Measurements from ENCODE around the gene SMIM11. TPM values are rescaled to one million over a fixed set of nuclear protein-coding genes. Genes with fewer than 3 reads are reported as not detected.

The SMIM11 gene
- total RNA-seq, 1 experiment from 2014 or later, result 17.2 TPM

- Mint-ChIP-seq H3K4me1 (ENCODE audit: low read depth, unreplicated experiment) (no peaks in the 10 kb centered on the region), H3K9me3 (ENCODE audit: unreplicated experiment) (no peaks in the 10 kb centered on the region), H3K36me3 (ENCODE audit: insufficient read depth, unreplicated experiment) (no peaks in the 10 kb centered on the region), H3K27ac (ENCODE audit: unreplicated experiment) (no peak overlapping the region), H3K27me3 (ENCODE audit: insufficient read depth, unreplicated experiment) (no peaks in the 10 kb centered on the region), H3K4me3 (ENCODE audit: unreplicated experiment) (no peak overlapping the region)
- DNase-seq, result no peak
- Histone ChIP-seq H3K36me3 (ENCODE audit: control insufficient read depth, insufficient read depth, low read length) (no peaks in the 10 kb centered on the region), H3K9me3 (no peaks in the 10 kb centered on the region), H3K4me3 (ENCODE audit: low read depth, low read length) (no peak overlapping the region), H3K27me3 (replicated peaks; ENCODE audit: control insufficient read depth, insufficient read depth, low read length) (no peaks in the 10 kb centered on the region), H3K4me1 (no peaks in the 10 kb centered on the region)
- ChIA-PET CTCF (no interaction called here), POLR2A (interaction anchor here (0.6 kb wide), 1 partner anchor 13 kb away, joined by 3 read pairs; no protein-coding TSS in a partner anchor)
- intact Hi-C loops (cut with micrococcal nuclease; ENCODE audit: unreplicated experiment), result no loop called here
- BruUV-seq (replicated peaks), result no TSS peak
- TF ChIP-seq CTCF (IDR thresholded peaks at IDR 0.05; ENCODE audit: insufficient read depth in 1 of 2, low read depth in 1 of 2, low read length in 1 of 2, severe bottlenecking in 1 of 2, unreplicated experiment in 1 of 2), result no peak
Measured at GRCh38 chr21:34336245-34336644, 39.1 kb upstream of the SMIM11 start.

- ChIA-PET POLR2A (no interaction called here), CTCF (no interaction called here)
- no peaks in the 10 kb centered on the region for H3K36me3 ChIP-seq (ENCODE audit: control insufficient read depth, insufficient read depth, low read length)
Measured at GRCh38 chr21:34336756-34337391, 38.4 kb upstream of the SMIM11 start.

GRCh38 chr21:34337741-34338140, 37.6 kb upstream of the SMIM11 start:
- H3K27ac Mint-ChIP-seq (ENCODE audit: unreplicated experiment), result no peak overlapping the region
- no TSS peak for BruUV-seq (replicated peaks)
- ChIA-PET CTCF (no interaction called here), POLR2A (no interaction called here)
- no peak overlapping the region for H3K4me3 Mint-ChIP-seq (ENCODE audit: unreplicated experiment)
- TF ChIP-seq CTCF (IDR thresholded peaks at IDR 0.05; ENCODE audit: insufficient read depth in 1 of 2, low read depth in 1 of 2, low read length in 1 of 2, severe bottlenecking in 1 of 2, unreplicated experiment in 1 of 2), result no peak
- no peaks in the 10 kb centered on the region for H3K9me3 ChIP-seq
- no peaks in the 10 kb centered on the region for H3K4me1 Mint-ChIP-seq (ENCODE audit: low read depth, unreplicated experiment)
- DNase-seq, result no peak
- H3K4me3 ChIP-seq (ENCODE audit: low read depth, low read length), result no peak overlapping the region
- no peaks in the 10 kb centered on the region for H3K36me3 Mint-ChIP-seq (ENCODE audit: insufficient read depth, unreplicated experiment)
- H3K9me3 Mint-ChIP-seq (ENCODE audit: unreplicated experiment), result no peaks in the 10 kb centered on the region
- H3K27me3 Mint-ChIP-seq (ENCODE audit: insufficient read depth, unreplicated experiment), result no peaks in the 10 kb centered on the region
- intact Hi-C loops (cut with micrococcal nuclease; ENCODE audit: unreplicated experiment), result no loop called here
- no peaks in the 10 kb centered on the region for H3K27me3 ChIP-seq (replicated peaks; ENCODE audit: control insufficient read depth, insufficient read depth, low read length)
- no peaks in the 10 kb centered on the region for H3K36me3 ChIP-seq (ENCODE audit: control insufficient read depth, insufficient read depth, low read length)
- no peaks in the 10 kb centered on the region for H3K4me1 ChIP-seq

More at GRCh38 chr21:34336756-34337391, 38.4 kb upstream of the SMIM11 start:
- intact Hi-C loops (cut with micrococcal nuclease; ENCODE audit: unreplicated experiment), result no loop called here
- Histone ChIP-seq H3K4me3 (ENCODE audit: low read depth, low read length) (no peak overlapping the region), H3K27me3 (replicated peaks; ENCODE audit: control insufficient read depth, insufficient read depth, low read length) (no peaks in the 10 kb centered on the region), H3K4me1 (no peaks in the 10 kb centered on the region), H3K9me3 (no peaks in the 10 kb centered on the region)
- BruUV-seq (replicated peaks), result no TSS peak
- DNase-seq, result no peak
- Mint-ChIP-seq H3K27me3 (ENCODE audit: insufficient read depth, unreplicated experiment) (no peaks in the 10 kb centered on the region), H3K36me3 (ENCODE audit: insufficient read depth, unreplicated experiment) (no peaks in the 10 kb centered on the region), H3K9me3 (ENCODE audit: unreplicated experiment) (no peaks in the 10 kb centered on the region), H3K27ac (ENCODE audit: unreplicated experiment) (no peak overlapping the region), H3K4me1 (ENCODE audit: low read depth, unreplicated experiment) (no peaks in the 10 kb centered on the region), H3K4me3 (ENCODE audit: unreplicated experiment) (no peak overlapping the region)
- TF ChIP-seq CTCF (IDR thresholded peaks at IDR 0.05; ENCODE audit: insufficient read depth in 1 of 2, low read depth in 1 of 2, low read length in 1 of 2, severe bottlenecking in 1 of 2, unreplicated experiment in 1 of 2), result no peak

Data from Caco-2 (cell line).